ENCODE data around the gene RAMACL. TPM values are rescaled to one million over a fixed set of nuclear protein-coding genes. Genes with fewer than 3 reads are reported as not detected.

The RAMACL gene
- total and polyA plus RNA-seq, 2 donors = 0.28 to 0.30 TPM

GRCh38 chr6:166592821-166593220 lies 6.3 kb upstream of the RAMACL start:
- 97% methylated on average over 9 of the region's 9 CpGs for WGBS
- Histone ChIP-seq H3K9me3 (ENCODE audit: control insufficient read depth in 2 of 2, insufficient read depth in 1 of 2, low read length in 1 of 2) (no peaks in the 10 kb centered on the region), H3K4me1 (ENCODE audit: control insufficient read depth in 2 of 2, insufficient read depth in 2 of 2, low read length in 2 of 2) (peaks cover 8 to 15% of the 10 kb centered on the region in 2 donors), H3K36me3 (ENCODE audit: control insufficient read depth in 2 of 2, insufficient read depth in 2 of 2, low read length in 1 of 2) (no peaks in the 10 kb centered on the region), H3K27ac (ENCODE audit: low read depth in 1 of 2, low read length in 1 of 2) (no peak overlapping the region), H3K4me3 (ENCODE audit: low read length in 2 of 2) (no peak overlapping the region), H3K27me3 (ENCODE audit: control insufficient read depth in 2 of 2, insufficient read depth in 1 of 2, low read length in 1 of 2) (no peaks in the 10 kb centered on the region)
- no peak for DNase-seq (ENCODE audit: low read depth in 6 of 9, low spot score in 9 of 9)

GRCh38 chr6:166591961-166592520 lies 5.6 kb upstream of the RAMACL start:
- Histone ChIP-seq H3K9me3 (ENCODE audit: control insufficient read depth in 2 of 2, insufficient read depth in 1 of 2, low read length in 1 of 2) (no peaks in the 10 kb centered on the region), H3K4me1 (ENCODE audit: control insufficient read depth in 2 of 2, insufficient read depth in 2 of 2, low read length in 2 of 2) (peaks cover 8 to 21% of the 10 kb centered on the region in 2 donors), H3K27me3 (ENCODE audit: control insufficient read depth in 2 of 2, insufficient read depth in 1 of 2, low read length in 1 of 2) (no peaks in the 10 kb centered on the region), H3K36me3 (ENCODE audit: control insufficient read depth in 2 of 2, insufficient read depth in 2 of 2, low read length in 1 of 2) (no peaks in the 10 kb centered on the region), H3K27ac (ENCODE audit: low read depth in 1 of 2, low read length in 1 of 2) (no peak overlapping the region), H3K4me3 (ENCODE audit: low read length in 2 of 2) (no peak overlapping the region)
- 98% methylated on average over 7 of the region's 7 CpGs for WGBS
- no peak for DNase-seq (ENCODE audit: low read depth in 6 of 9, low spot score in 9 of 9)

GRCh38 chr6:166591026-166591425 lies 4.5 kb upstream of the RAMACL start:
- no peak for DNase-seq (ENCODE audit: low read depth in 6 of 9, low spot score in 9 of 9)
- 96% methylated on average over 11 of the region's 11 CpGs for WGBS
- no peak overlapping the region for H3K4me3 ChIP-seq (ENCODE audit: low read length in 2 of 2)
- H3K4me1 ChIP-seq (ENCODE audit: control insufficient read depth in 2 of 2, insufficient read depth in 2 of 2, low read length in 2 of 2) = peaks cover 8 to 25% of the 10 kb centered on the region in 2 donors
- H3K36me3 ChIP-seq (ENCODE audit: control insufficient read depth in 2 of 2, insufficient read depth in 2 of 2, low read length in 1 of 2) = no peaks in the 10 kb centered on the region
- no peaks in the 10 kb centered on the region for H3K9me3 ChIP-seq (ENCODE audit: control insufficient read depth in 2 of 2, insufficient read depth in 1 of 2, low read length in 1 of 2)
- no peaks in the 10 kb centered on the region for H3K27me3 ChIP-seq (ENCODE audit: control insufficient read depth in 2 of 2, insufficient read depth in 1 of 2, low read length in 1 of 2)
- no peak overlapping the region for H3K27ac ChIP-seq (ENCODE audit: low read depth in 1 of 2, low read length in 1 of 2)

GRCh38 chr6:166589786-166590574 lies 3.5 kb upstream of the RAMACL start:
- Histone ChIP-seq H3K4me1 (ENCODE audit: control insufficient read depth in 2 of 2, insufficient read depth in 2 of 2, low read length in 2 of 2) (peaks cover 8 to 25% of the 10 kb centered on the region in 2 donors), H3K27ac (ENCODE audit: low read depth in 1 of 2, low read length in 1 of 2) (no peak overlapping the region), H3K9me3 (ENCODE audit: control insufficient read depth in 2 of 2, insufficient read depth in 1 of 2, low read length in 1 of 2) (no peaks in the 10 kb centered on the region), H3K4me3 (ENCODE audit: low read length in 2 of 2) (no peak overlapping the region), H3K27me3 (ENCODE audit: control insufficient read depth in 2 of 2, insufficient read depth in 1 of 2, low read length in 1 of 2) (no peaks in the 10 kb centered on the region), H3K36me3 (ENCODE audit: control insufficient read depth in 2 of 2, insufficient read depth in 2 of 2, low read length in 1 of 2) (no peaks in the 10 kb centered on the region)
- WGBS = 77% methylated on average over 8 of the region's 8 CpGs
- DNase-seq (ENCODE audit: low read depth in 6 of 9, low spot score in 9 of 9) = no peak

GRCh38 chr6:166589337-166589731 lies 2.9 kb upstream of the RAMACL start:
- no peak overlapping the region for H3K27ac ChIP-seq (ENCODE audit: low read depth in 1 of 2, low read length in 1 of 2)

GRCh38 chr6:166588691-166589336 lies 2.3 kb upstream of the RAMACL start:
- Histone ChIP-seq H3K4me1 (ENCODE audit: control insufficient read depth in 2 of 2, insufficient read depth in 2 of 2, low read length in 2 of 2) (peaks cover 8 to 25% of the 10 kb centered on the region in 2 donors), H3K36me3 (ENCODE audit: control insufficient read depth in 2 of 2, insufficient read depth in 2 of 2, low read length in 1 of 2) (no peaks in the 10 kb centered on the region), H3K4me3 (ENCODE audit: low read length in 2 of 2) (no peak overlapping the region), H3K27me3 (ENCODE audit: control insufficient read depth in 2 of 2, insufficient read depth in 1 of 2, low read length in 1 of 2) (no peaks in the 10 kb centered on the region), H3K9me3 (ENCODE audit: control insufficient read depth in 2 of 2, insufficient read depth in 1 of 2, low read length in 1 of 2) (no peaks in the 10 kb centered on the region), H3K27ac (ENCODE audit: low read depth in 1 of 2, low read length in 1 of 2) (no peak overlapping the region)
- WGBS = 58% methylated on average over 11 of the region's 11 CpGs
- no peak for DNase-seq (ENCODE audit: low read depth in 6 of 9, low spot score in 9 of 9)

More at GRCh38 chr6:166589337-166589731, 2.9 kb upstream of the RAMACL start:
- 67% methylated on average over 4 of the region's 4 CpGs for WGBS
- Histone ChIP-seq H3K36me3 (ENCODE audit: control insufficient read depth in 2 of 2, insufficient read depth in 2 of 2, low read length in 1 of 2) (no peaks in the 10 kb centered on the region), H3K4me1 (ENCODE audit: control insufficient read depth in 2 of 2, insufficient read depth in 2 of 2, low read length in 2 of 2) (peaks cover 8 to 25% of the 10 kb centered on the region in 2 donors), H3K27me3 (ENCODE audit: control insufficient read depth in 2 of 2, insufficient read depth in 1 of 2, low read length in 1 of 2) (no peaks in the 10 kb centered on the region), H3K9me3 (ENCODE audit: control insufficient read depth in 2 of 2, insufficient read depth in 1 of 2, low read length in 1 of 2) (no peaks in the 10 kb centered on the region), H3K4me3 (ENCODE audit: low read length in 2 of 2) (no peak overlapping the region)
- DNase-seq (ENCODE audit: low read depth in 6 of 9, low spot score in 9 of 9) = no peak

- Histone ChIP-seq H3K36me3 (ENCODE audit: control insufficient read depth in 2 of 2, insufficient read depth in 2 of 2, low read length in 1 of 2) (no peaks in the 10 kb centered on the region), H3K4me3 (ENCODE audit: low read length in 2 of 2) (no peak overlapping the region), H3K27me3 (ENCODE audit: control insufficient read depth in 2 of 2, insufficient read depth in 1 of 2, low read length in 1 of 2) (no peaks in the 10 kb centered on the region), H3K27ac (ENCODE audit: low read depth in 1 of 2, low read length in 1 of 2) (no peak overlapping the region), H3K4me1 (ENCODE audit: control insufficient read depth in 2 of 2, insufficient read depth in 2 of 2, low read length in 2 of 2) (peaks cover 8 to 25% of the 10 kb centered on the region in 2 donors), H3K9me3 (ENCODE audit: control insufficient read depth in 2 of 2, insufficient read depth in 1 of 2, low read length in 1 of 2) (no peaks in the 10 kb centered on the region)
- WGBS = 27% methylated on average over 10 of the region's 10 CpGs
- DNase-seq (ENCODE audit: low read depth in 6 of 9, low spot score in 9 of 9) = no peak
Observed at GRCh38 chr6:166587631-166588413, 1.3 kb upstream of the RAMACL start.

GRCh38 chr6:166584853-166585429 lies 1.5 kb downstream of the RAMACL start:
- Histone ChIP-seq H3K9me3 (ENCODE audit: control insufficient read depth in 2 of 2, insufficient read depth in 1 of 2, low read length in 1 of 2) (no peaks in the 10 kb centered on the region), H3K4me3 (ENCODE audit: low read length in 2 of 2) (no peak overlapping the region), H3K27me3 (ENCODE audit: control insufficient read depth in 2 of 2, insufficient read depth in 1 of 2, low read length in 1 of 2) (no peaks in the 10 kb centered on the region), H3K36me3 (ENCODE audit: control insufficient read depth in 2 of 2, insufficient read depth in 2 of 2, low read length in 1 of 2) (no peaks in the 10 kb centered on the region), H3K27ac (ENCODE audit: low read depth in 1 of 2, low read length in 1 of 2) (no peak overlapping the region), H3K4me1 (ENCODE audit: control insufficient read depth in 2 of 2, insufficient read depth in 2 of 2, low read length in 2 of 2) (peaks cover 8 to 25% of the 10 kb centered on the region in 2 donors)
- DNase-seq (ENCODE audit: low read depth in 6 of 9, low spot score in 9 of 9) = no peak
- 96% methylated on average over 12 of the region's 12 CpGs for WGBS

All from thymus (tissue), 11 donors.